ENCODE data around the gene SLC13A3. TPM values are rescaled to one million over a fixed set of nuclear protein-coding genes. Genes with fewer than 3 reads are reported as not detected.

SLC13A3 gene
- total RNA-seq, 1 experiment from 2014 or later: not detected

- Histone ChIP-seq H3K36me3 (ENCODE audit: insufficient read depth, low read length) (no peaks in the 10 kb centered on the region), H4K20me1 (ENCODE audit: insufficient read depth, low read depth, low read length) (no peaks in the 10 kb centered on the region), H3K79me2 (ENCODE audit: low read length) (no peaks in the 10 kb centered on the region), H2AFZ (ENCODE audit: low read length) (no peak overlapping the region), H3K9me3 (ENCODE audit: low read length) (no peaks in the 10 kb centered on the region), H3K27ac (ENCODE audit: low read length) (no peak overlapping the region), H3K4me3 (ENCODE audit: low read length) (no peak overlapping the region), H3K9me2 (replicated peaks; ENCODE audit: insufficient read depth, low read length) (no peaks in the 10 kb centered on the region), H3K27me3 (ENCODE audit: low read length) (no peaks in the 10 kb centered on the region), H3K4me1 (ENCODE audit: low read length) (peaks cover 57% of the 10 kb centered on the region), H3K4me2 (ENCODE audit: low read depth, low read length, poor library complexity, severe bottlenecking) (no peak overlapping the region), H3K9ac (ENCODE audit: low read length) (no peak overlapping the region)
- peak; percentile 71 for DNase-seq
Measured at GRCh38 chr20:46694484-46694883, 43.2 kb upstream of the SLC13A3 start.

DNA sequence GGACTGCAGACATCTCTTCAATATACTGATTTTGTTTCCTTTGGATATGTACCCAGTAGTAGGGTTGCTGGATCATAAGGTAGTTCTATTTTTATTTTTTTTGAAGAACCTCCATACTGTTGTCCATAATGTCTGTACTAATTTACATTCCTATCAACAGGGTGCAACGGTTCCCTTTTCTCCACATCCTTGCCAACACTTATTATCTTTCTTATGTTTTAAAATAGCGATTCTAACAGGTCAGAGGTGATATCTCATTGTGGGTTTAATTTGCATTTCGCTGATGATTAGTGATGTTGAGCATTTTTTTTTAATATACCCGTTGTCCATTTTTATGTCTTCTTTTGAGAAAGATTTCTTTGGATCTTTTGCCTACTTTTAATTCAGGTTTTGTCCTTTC lies 39.9 kb upstream of the SLC13A3 start:
- H3K9me2 ChIP-seq (replicated peaks; ENCODE audit: insufficient read depth, low read length): no peaks in the 10 kb centered on the region
- peaks cover 26% of the 10 kb centered on the region for H4K20me1 ChIP-seq (ENCODE audit: insufficient read depth, low read depth, low read length)
- no peak overlapping the region for H3K9ac ChIP-seq (ENCODE audit: low read length)
- no peak for DNase-seq
- no peak overlapping the region for H2AFZ ChIP-seq (ENCODE audit: low read length)
- peaks cover 30% of the 10 kb centered on the region for H3K79me2 ChIP-seq (ENCODE audit: low read length)
- H3K4me1 ChIP-seq (ENCODE audit: low read length): peaks cover 62% of the 10 kb centered on the region
- H3K27me3 ChIP-seq (ENCODE audit: low read length): no peaks in the 10 kb centered on the region
- no peak overlapping the region for H3K4me3 ChIP-seq (ENCODE audit: low read length)
- H3K9me3 ChIP-seq (ENCODE audit: low read length): no peaks in the 10 kb centered on the region
- no peak overlapping the region for H3K4me2 ChIP-seq (ENCODE audit: low read depth, low read length, poor library complexity, severe bottlenecking)
- no peak overlapping the region for H3K27ac ChIP-seq (ENCODE audit: low read length)
- peaks cover 12% of the 10 kb centered on the region for H3K36me3 ChIP-seq (ENCODE audit: insufficient read depth, low read length)

GRCh38 chr20:46690219-46691106 lies 39.2 kb upstream of the SLC13A3 start:
- H3K9me2 ChIP-seq (replicated peaks; ENCODE audit: insufficient read depth, low read length): no peaks in the 10 kb centered on the region
- peaks cover 33% of the 10 kb centered on the region for H4K20me1 ChIP-seq (ENCODE audit: insufficient read depth, low read depth, low read length)
- H3K9me3 ChIP-seq (ENCODE audit: low read length): no peaks in the 10 kb centered on the region
- H3K27me3 ChIP-seq (ENCODE audit: low read length): no peaks in the 10 kb centered on the region
- no peak overlapping the region for H2AFZ ChIP-seq (ENCODE audit: low read length)
- peak overlapping the region; percentile 92 for H3K4me2 ChIP-seq (ENCODE audit: low read depth, low read length, poor library complexity, severe bottlenecking)
- peaks cover 37% of the 10 kb centered on the region for H3K79me2 ChIP-seq (ENCODE audit: low read length)
- peaks cover 19% of the 10 kb centered on the region for H3K36me3 ChIP-seq (ENCODE audit: insufficient read depth, low read length)
- peak overlapping the region; percentile 84 for H3K4me3 ChIP-seq (ENCODE audit: low read length)
- H3K27ac ChIP-seq (ENCODE audit: low read length): peak overlapping the region; percentile 59; the same call in 1 of the 2 replicates
- DNase-seq: no peak
- peak overlapping the region; percentile 71 for H3K9ac ChIP-seq (ENCODE audit: low read length)
- peaks cover 55% of the 10 kb centered on the region for H3K4me1 ChIP-seq (ENCODE audit: low read length)

- Histone ChIP-seq H3K27ac (ENCODE audit: low read length) (peak overlapping the region; percentile 59), H3K27me3 (ENCODE audit: low read length) (no peaks in the 10 kb centered on the region), H3K4me2 (ENCODE audit: low read depth, low read length, poor library complexity, severe bottlenecking) (peak overlapping the region; percentile 92), H3K4me1 (ENCODE audit: low read length) (peaks cover 52% of the 10 kb centered on the region), H3K79me2 (ENCODE audit: low read length) (peaks cover 43% of the 10 kb centered on the region), H3K4me3 (ENCODE audit: low read length) (peak overlapping the region; percentile 84), H3K36me3 (ENCODE audit: insufficient read depth, low read length) (peaks cover 24% of the 10 kb centered on the region), H4K20me1 (ENCODE audit: insufficient read depth, low read depth, low read length) (peaks cover 37% of the 10 kb centered on the region), H3K9me3 (ENCODE audit: low read length) (no peaks in the 10 kb centered on the region), H2AFZ (ENCODE audit: low read length) (peak overlapping the region; percentile 55; the same call in 1 of the 2 replicates), H3K9me2 (replicated peaks; ENCODE audit: insufficient read depth, low read length) (no peaks in the 10 kb centered on the region), H3K9ac (ENCODE audit: low read length) (peak overlapping the region; percentile 71)
- no peak for DNase-seq
Measured at GRCh38 chr20:46689754-46690085, 38.5 kb upstream of the SLC13A3 start.

DNA sequence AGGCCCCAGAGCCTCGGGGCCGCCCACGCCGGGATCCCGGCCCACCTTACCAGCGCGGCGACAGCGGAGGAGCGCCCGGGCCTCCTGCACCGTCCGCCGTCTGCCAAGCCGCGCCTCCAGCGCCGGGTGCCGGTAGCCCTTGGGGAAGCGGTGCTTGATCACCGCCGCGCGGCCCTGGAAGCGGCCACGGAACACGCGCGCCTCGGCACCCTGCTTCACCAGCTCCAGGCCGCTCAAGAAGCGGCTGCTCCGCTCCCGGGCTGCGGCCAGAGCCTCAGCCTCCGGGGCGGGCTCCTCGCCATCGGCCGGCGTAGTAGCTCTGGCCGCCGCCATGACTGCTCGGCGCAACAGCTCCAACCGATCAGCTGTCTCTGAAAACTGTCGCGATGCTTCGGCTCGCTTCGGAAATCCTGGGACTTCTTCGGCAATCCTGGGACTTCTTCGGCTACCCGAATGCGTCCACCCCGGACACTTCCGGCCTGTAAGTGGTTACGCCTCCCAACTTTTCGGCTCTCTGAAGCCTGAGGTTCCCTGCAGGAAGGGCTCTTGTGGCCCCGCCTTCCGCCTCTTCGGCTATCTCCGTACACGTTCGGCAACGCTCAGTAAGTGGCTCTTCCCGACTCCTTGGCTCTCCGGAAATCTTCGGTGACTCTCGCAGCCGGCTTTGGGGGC lies 38.0 kb upstream of the SLC13A3 start, which contains the start of gene TP53RK:
TP53RK (minus strand) TSS at position 363 of the 672 bp plus-strand sequence; CDS start at position 333, 30 bp downstream.
- H3K79me2 ChIP-seq (ENCODE audit: low read length): peaks cover 45% of the 10 kb centered on the region
- peak within 1 kb of the TSS; percentile 83 for H3K9ac ChIP-seq (ENCODE audit: low read length)
- no peaks in the 10 kb centered on the region for H3K9me3 ChIP-seq (ENCODE audit: low read length)
- no peaks in the 10 kb centered on the region for H3K27me3 ChIP-seq (ENCODE audit: low read length)
- H2AFZ ChIP-seq (ENCODE audit: low read length): peak within 1 kb of the TSS; percentile 55; the same call in 1 of the 2 replicates
- H3K9me2 ChIP-seq (replicated peaks; ENCODE audit: insufficient read depth, low read length): no peaks in the 10 kb centered on the region
- peak; percentile 99 for DNase-seq
- peak within 1 kb of the TSS; percentile 84 for H3K4me3 ChIP-seq (ENCODE audit: low read length)
- H3K36me3 ChIP-seq (ENCODE audit: insufficient read depth, low read length): peaks cover 24% of the 10 kb centered on the region
- H3K27ac ChIP-seq (ENCODE audit: low read length): peak within 1 kb of the TSS; percentile 59
- peak within 1 kb of the TSS; percentile 92 for H3K4me2 ChIP-seq (ENCODE audit: low read depth, low read length, poor library complexity, severe bottlenecking)
- H4K20me1 ChIP-seq (ENCODE audit: insufficient read depth, low read depth, low read length): peaks cover 42% of the 10 kb centered on the region
- peaks cover 48% of the 10 kb centered on the region for H3K4me1 ChIP-seq (ENCODE audit: low read length)

DNA sequence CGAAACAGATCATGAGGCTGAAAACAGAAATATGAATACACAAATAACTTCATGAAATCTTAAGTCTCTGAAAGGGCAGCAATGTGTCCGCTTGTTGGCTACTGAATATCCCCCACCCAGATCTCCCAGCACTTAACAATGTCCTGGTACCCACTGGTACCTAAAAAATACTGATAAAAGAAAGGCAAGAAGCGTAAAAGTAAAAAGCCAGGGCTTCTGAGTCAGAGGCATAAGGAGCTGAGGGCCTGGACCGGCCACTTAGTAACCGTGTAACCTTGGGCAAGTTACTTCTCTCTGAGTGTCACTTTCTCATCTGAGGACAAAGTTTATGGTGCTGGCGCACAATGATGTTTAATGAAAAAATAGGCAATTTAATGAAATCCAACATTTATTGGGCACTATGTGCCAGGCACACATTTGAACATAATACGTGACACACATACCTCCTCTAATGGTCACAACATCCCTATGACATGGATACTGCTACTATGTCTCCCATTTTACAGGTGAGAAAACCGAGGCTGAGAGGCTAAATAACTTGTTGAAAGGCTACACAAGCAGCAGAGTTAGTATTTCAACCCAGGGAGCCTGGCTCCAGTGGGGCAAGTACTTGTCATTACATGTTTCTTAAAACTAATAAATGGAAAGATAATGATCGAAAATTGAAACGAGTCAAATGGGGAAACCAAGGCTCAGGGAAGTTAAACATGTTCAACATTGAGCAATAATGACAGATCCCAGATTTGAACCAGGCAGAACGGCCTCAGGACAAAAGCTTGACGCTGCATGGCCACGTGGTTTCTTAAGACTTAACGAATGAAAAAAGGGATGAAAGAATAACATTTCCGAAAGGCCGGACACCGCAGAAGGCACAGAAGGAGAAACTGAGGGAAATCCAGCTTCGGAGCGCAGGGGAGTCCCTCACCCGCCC lies 37.2 kb upstream of the SLC13A3 start:
- no peaks in the 10 kb centered on the region for H3K27me3 ChIP-seq (ENCODE audit: low read length)
- H3K9me3 ChIP-seq (ENCODE audit: low read length): no peaks in the 10 kb centered on the region
- H4K20me1 ChIP-seq (ENCODE audit: insufficient read depth, low read depth, low read length): peaks cover 44% of the 10 kb centered on the region
- H3K4me2 ChIP-seq (ENCODE audit: low read depth, low read length, poor library complexity, severe bottlenecking): peak overlapping the region; percentile 92
- DNase-seq: peak; percentile 58
- H3K9ac ChIP-seq (ENCODE audit: low read length): peak overlapping the region; percentile 83
- 0 out of 2 replicates have a peak overlapping the region, but pooled peaks have one; percentile 44 for H2AFZ ChIP-seq (ENCODE audit: low read length)
- H3K4me1 ChIP-seq (ENCODE audit: low read length): peaks cover 49% of the 10 kb centered on the region
- peak overlapping the region; percentile 84 for H3K4me3 ChIP-seq (ENCODE audit: low read length)
- peak overlapping the region; percentile 53; the same call in 1 of the 2 replicates for H3K27ac ChIP-seq (ENCODE audit: low read length)
- no peaks in the 10 kb centered on the region for H3K9me2 ChIP-seq (replicated peaks; ENCODE audit: insufficient read depth, low read length)
- H3K36me3 ChIP-seq (ENCODE audit: insufficient read depth, low read length): peaks cover 24% of the 10 kb centered on the region
- H3K79me2 ChIP-seq (ENCODE audit: low read length): peaks cover 45% of the 10 kb centered on the region

DNA sequence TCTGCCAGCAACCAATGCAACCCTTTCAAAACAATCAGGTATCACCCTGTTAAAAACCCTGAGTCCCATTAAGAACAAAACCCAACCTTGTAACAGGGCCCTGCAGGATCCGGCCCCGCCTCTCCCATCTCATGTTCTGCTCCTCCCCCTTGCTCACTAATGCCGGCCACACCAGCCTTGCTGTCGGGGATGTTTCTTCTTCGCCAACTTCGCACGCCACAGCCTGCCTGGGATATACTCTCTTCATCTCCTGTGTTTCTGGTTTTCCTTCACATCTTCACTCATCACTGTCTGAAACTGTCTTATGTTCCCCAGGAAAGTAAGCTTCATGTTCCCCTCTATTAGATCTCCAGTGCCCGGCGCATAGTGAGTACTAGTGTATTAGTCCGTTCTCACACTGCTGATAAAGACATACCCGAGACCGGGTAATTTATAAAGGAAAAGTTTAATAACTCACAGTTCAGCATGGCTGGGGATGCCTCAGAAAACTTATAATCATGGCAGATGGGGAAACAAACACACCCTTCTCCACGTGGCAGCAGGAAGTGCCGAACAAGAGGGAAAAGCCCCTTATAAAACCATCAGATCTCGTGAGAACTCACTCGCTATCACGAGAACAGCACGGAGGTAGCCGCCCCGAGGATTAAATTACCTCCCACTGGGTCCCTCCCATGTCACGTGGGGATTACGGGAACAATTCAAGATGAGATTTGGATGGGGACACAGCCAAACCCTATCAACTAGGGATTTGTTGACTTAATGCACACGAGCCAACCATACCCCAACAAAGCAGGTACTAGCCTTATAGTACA lies 32.9 kb upstream of the SLC13A3 start:
- Histone ChIP-seq H3K9ac (ENCODE audit: low read length) (no peak overlapping the region), H2AFZ (ENCODE audit: low read length) (no peak overlapping the region), H3K4me3 (ENCODE audit: low read length) (no peak overlapping the region), H3K9me3 (ENCODE audit: low read length) (no peaks in the 10 kb centered on the region), H4K20me1 (ENCODE audit: insufficient read depth, low read depth, low read length) (peaks cover 65% of the 10 kb centered on the region), H3K27me3 (ENCODE audit: low read length) (no peaks in the 10 kb centered on the region), H3K4me1 (ENCODE audit: low read length) (peaks cover 31% of the 10 kb centered on the region), H3K27ac (ENCODE audit: low read length) (no peak overlapping the region), H3K79me2 (ENCODE audit: low read length) (peaks cover 45% of the 10 kb centered on the region), H3K9me2 (replicated peaks; ENCODE audit: insufficient read depth, low read length) (no peaks in the 10 kb centered on the region), H3K36me3 (ENCODE audit: insufficient read depth, low read length) (peaks cover 28% of the 10 kb centered on the region), H3K4me2 (ENCODE audit: low read depth, low read length, poor library complexity, severe bottlenecking) (no peak overlapping the region)
- no peak for DNase-seq

All from Karpas-422 (cell line).